NT2/D1 (cell line): ENCODE measurements around the gene PTPN9.
"Not testable (repeated sequence)": the region's sequence is repeated elsewhere in the genome, so short reads cannot be mapped to it uniquely, and the experiment has no call there.

Experiments used
- DNase-seq: peaks from one replicate; pipeline ENCODE4 v3.0.0-alpha.2; 2011; ENCODE audit warnings: low read depth, low spot score
- H3K27me3 ChIP-seq: 2 replicates; pipeline ENCODE4 v1.6.0; 2011; ENCODE audit warnings: mild to moderate bottlenecking; ENCODE audit not compliant: insufficient read length, insufficient read depth
- H3K36me3 ChIP-seq: 2 replicates; pipeline ENCODE4 v1.6.1; 2011; ENCODE audit warnings: mild to moderate bottlenecking, low read length, mixed read lengths; ENCODE audit not compliant: insufficient read depth, insufficient read length
- H3K4me1 ChIP-seq: 2 replicates; pipeline ENCODE4 v1.5.1; 2011; ENCODE audit not compliant: insufficient read depth, insufficient read length
- H3K4me3 ChIP-seq: 2 replicates; pipeline ENCODE4 v1.5.1; 2011; ENCODE audit warnings: low read depth; ENCODE audit not compliant: insufficient read length
- H3K9ac ChIP-seq: 2 replicates; pipeline ENCODE4 v1.6.0; 2011; ENCODE audit warnings: low read depth; ENCODE audit not compliant: insufficient read length
- H3K9me3 ChIP-seq: 2 replicates; pipeline ENCODE4 v1.5.1; 2011; ENCODE audit warnings: mild to moderate bottlenecking, low read length; ENCODE audit not compliant: insufficient read depth
- SUZ12 ChIP-seq: IDR thresholded peaks from 2 replicates; pipeline ENCODE4 v1.6.1; 2011; ENCODE audit not compliant: insufficient read length, insufficient read depth; ENCODE audit errors: extremely low read depth
- YY1 ChIP-seq: IDR thresholded peaks from 2 replicates; pipeline ENCODE4 v1.6.1; 2011; ENCODE audit not compliant: insufficient read length, insufficient read depth
- ZNF274 ChIP-seq: IDR thresholded peaks from 2 replicates; pipeline ENCODE4 v1.6.1; 2011; ENCODE audit warnings: mild to moderate bottlenecking, low read depth, low read length

Gene PTPN9

GRCh38 chr15:75517233-75517632, 61.9 kb downstream of the PTPN9 start:
- no peak for DNase-seq
- Histone ChIP-seq H3K36me3 (peaks cover 76% of the 10 kb centered on the region), H3K27me3 (no peaks in the 10 kb centered on the region), H3K9ac (no peak overlapping the region), H3K9me3 (no peaks in the 10 kb centered on the region), H3K4me1 (no peaks in the 10 kb centered on the region), H3K4me3 (no peak overlapping the region)
- TF ChIP-seq SUZ12 (no peak), ZNF274 (no peak), YY1 (no peak)

- Histone ChIP-seq H3K36me3 (peaks cover 73% of the 10 kb centered on the region), H3K9ac (no peak overlapping the region), H3K4me1 (no peaks in the 10 kb centered on the region), H3K27me3 (no peaks in the 10 kb centered on the region), H3K9me3 (peaks cover 18% of the 10 kb centered on the region), H3K4me3 (no peak overlapping the region)
- TF ChIP-seq YY1 = no peak
- TF ChIP-seq SUZ12 = no peak
- TF ChIP-seq ZNF274 = no peak
- DNase-seq = no peak
Measured at GRCh38 chr15:75508840-75509532, 70.1 kb downstream of the PTPN9 start.

- no peak overlapping the region for H3K9ac ChIP-seq
- H3K27me3 ChIP-seq = no peaks in the 10 kb centered on the region
- no peak for TF ChIP-seq SUZ12
- no peak for TF ChIP-seq YY1
- no peak for TF ChIP-seq ZNF274
- no peak overlapping the region for H3K4me3 ChIP-seq
- peaks cover 24% of the 10 kb centered on the region for H3K9me3 ChIP-seq
- no peak for DNase-seq
- peaks cover 56% of the 10 kb centered on the region for H3K36me3 ChIP-seq
- no peaks in the 10 kb centered on the region for H3K4me1 ChIP-seq
Measured at GRCh38 chr15:75502360-75502759, 76.8 kb downstream of the PTPN9 start.

- Histone ChIP-seq H3K4me3 (no peak overlapping the region), H3K27me3 (no peaks in the 10 kb centered on the region), H3K4me1 (no peaks in the 10 kb centered on the region), H3K9me3 (no peaks in the 10 kb centered on the region), H3K36me3 (peaks cover 57% of the 10 kb centered on the region), H3K9ac (no peak overlapping the region)
- DNase-seq = no peak
- TF ChIP-seq YY1 = no peak
- TF ChIP-seq ZNF274 = no peak
- no peak for TF ChIP-seq SUZ12
Measured at GRCh38 chr15:75493732-75494131, 85.4 kb downstream of the PTPN9 start.

GRCh38 chr15:75483961-75484360, 95.2 kb downstream of the PTPN9 start:
- H3K27me3 ChIP-seq = no peaks in the 10 kb centered on the region
- no peak overlapping the region for H3K4me3 ChIP-seq

GRCh38 chr15:75483556-75483955, 95.6 kb downstream of the PTPN9 start:
- H3K27me3 ChIP-seq, DNase-seq, H3K9ac ChIP-seq, H3K4me3 ChIP-seq, H3K4me1 ChIP-seq: not testable (repeated sequence)
- Histone ChIP-seq H3K36me3 (peaks cover 47% of the 10 kb centered on the region), H3K9me3 (peaks cover 20% of the 10 kb centered on the region)

More at GRCh38 chr15:75483961-75484360, 95.2 kb downstream of the PTPN9 start:
- Histone ChIP-seq H3K9ac (no peak overlapping the region), H3K36me3 (peaks cover 46% of the 10 kb centered on the region), H3K9me3 (peaks cover 20% of the 10 kb centered on the region), H3K4me1 (no peaks in the 10 kb centered on the region)
- DNase-seq = no peak
- no peak for TF ChIP-seq YY1

- peaks cover 47% of the 10 kb centered on the region for H3K36me3 ChIP-seq
- no peak for DNase-seq
Measured at GRCh38 chr15:75483106-75483505, 96.0 kb downstream of the PTPN9 start.

GRCh38 chr15:75480463-75480862, 98.7 kb downstream of the PTPN9 start:
- Histone ChIP-seq H3K36me3 (peaks cover 55% of the 10 kb centered on the region), H3K9me3 (peaks cover 20% of the 10 kb centered on the region)
- not testable (repeated sequence) for DNase-seq, H3K4me1 ChIP-seq, H3K9ac ChIP-seq, H3K4me3 ChIP-seq, H3K27me3 ChIP-seq

More at GRCh38 chr15:75483106-75483505, 96.0 kb downstream of the PTPN9 start:
- H3K9ac ChIP-seq = no peak overlapping the region
- H3K4me1 ChIP-seq = no peaks in the 10 kb centered on the region
- H3K4me3 ChIP-seq = no peak overlapping the region
- TF ChIP-seq SUZ12 (no peak), ZNF274 (no peak), YY1 (no peak)
- H3K27me3 ChIP-seq = no peaks in the 10 kb centered on the region
- peaks cover 20% of the 10 kb centered on the region for H3K9me3 ChIP-seq
